ENCODE data around the gene TCEAL3.

DNA sequence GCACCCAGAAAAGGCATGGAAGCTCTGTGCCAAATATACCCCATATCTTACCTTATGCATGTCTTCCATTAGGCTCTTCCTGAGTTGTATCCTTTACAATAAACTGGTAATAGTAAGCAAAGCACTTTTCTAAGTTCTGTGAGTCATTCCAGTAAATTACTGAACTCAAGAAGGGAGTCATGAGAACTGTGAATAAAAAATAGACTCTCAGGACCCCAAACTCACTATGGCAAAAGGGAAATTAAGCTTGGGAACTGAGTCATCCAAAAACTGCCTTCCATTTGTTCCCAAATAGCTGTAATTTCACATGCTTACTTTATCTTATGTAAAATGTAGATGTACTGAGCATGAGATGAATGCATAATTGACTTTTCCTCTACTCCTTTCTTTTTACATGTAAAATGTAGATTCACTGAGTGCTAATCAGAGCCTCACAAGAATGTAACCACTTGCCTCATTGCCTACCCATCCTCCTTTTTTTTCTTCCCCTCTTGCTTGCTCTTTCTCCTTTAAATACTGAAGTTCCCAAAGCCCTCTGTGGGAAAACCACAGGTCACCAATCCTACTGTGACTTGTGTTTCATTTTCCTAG, 8.1 kb downstream of the TCEAL3 start:
- TF ChIP-seq, protein P1, sequence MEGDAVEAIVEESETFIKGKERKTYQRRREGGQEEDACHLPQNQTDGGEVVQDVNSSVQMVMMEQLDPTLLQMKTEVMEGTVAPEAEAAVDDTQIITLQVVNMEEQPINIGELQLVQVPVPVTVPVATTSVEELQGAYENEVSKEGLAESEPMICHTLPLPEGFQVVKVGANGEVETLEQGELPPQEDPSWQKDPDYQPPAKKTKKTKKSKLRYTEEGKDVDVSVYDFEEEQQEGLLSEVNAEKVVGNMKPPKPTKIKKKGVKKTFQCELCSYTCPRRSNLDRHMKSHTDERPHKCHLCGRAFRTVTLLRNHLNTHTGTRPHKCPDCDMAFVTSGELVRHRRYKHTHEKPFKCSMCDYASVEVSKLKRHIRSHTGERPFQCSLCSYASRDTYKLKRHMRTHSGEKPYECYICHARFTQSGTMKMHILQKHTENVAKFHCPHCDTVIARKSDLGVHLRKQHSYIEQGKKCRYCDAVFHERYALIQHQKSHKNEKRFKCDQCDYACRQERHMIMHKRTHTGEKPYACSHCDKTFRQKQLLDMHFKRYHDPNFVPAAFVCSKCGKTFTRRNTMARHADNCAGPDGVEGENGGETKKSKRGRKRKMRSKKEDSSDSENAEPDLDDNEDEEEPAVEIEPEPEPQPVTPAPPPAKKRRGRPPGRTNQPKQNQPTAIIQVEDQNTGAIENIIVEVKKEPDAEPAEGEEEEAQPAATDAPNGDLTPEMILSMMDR (conservative IDR thresholded peaks at IDR 0.05; ENCODE audit: low read length), result no peak
- TF ChIP-seq EZH2phosphoT487 (IDR thresholded peaks at IDR 0.05; ENCODE audit: borderline replicate concordance, low read depth, low read length), result no peak
